H1 (cell line): Measurements from ENCODE around the gene ZNF516. TPM values are rescaled to one million over a fixed set of nuclear protein-coding genes. Genes with fewer than 3 reads are reported as not detected.

Source experiments
- CTCF ChIA-PET: fragments of 300-600 bp; sonication (Branson Sonifier 250); formaldehyde crosslinking; loops from one replicate; lab custom pipeline; 2021; ENCODE audit not compliant: partially characterized antibody; lab: Charles Lee
- POLR2A ChIA-PET: fragments of 300-600 bp; sonication (Branson Sonifier 250); formaldehyde crosslinking; loops from one replicate; lab custom pipeline; 2021; ENCODE audit warnings: inconsistent platforms; ENCODE audit not compliant: partially characterized antibody; lab: Charles Lee
- DNase-seq, 2 experiments: peaks; one replicate each; pipeline versions ENCODE4 v3.0.0 to v3.0.0-alpha.2; 2010 to 2022; ENCODE audit warnings: low spot score in 2 of 2, low read depth in 1 of 2, mixed read lengths in 1 of 2
- FAIRE-seq: peaks from 2 replicates; lab custom pipeline; 2011; peaks lifted over from hg19 to GRCh38; lab: Jason Lieb, UNC
- H2AFZ ChIP-seq: 2 replicates; pipeline ENCODE4 v1.8.1; 2012; ENCODE audit warnings: low read length, inconsistent platforms
- H2AK5ac ChIP-seq: 2 replicates; pipeline ENCODE4 v1.6.1; 2013; ENCODE audit warnings: low read depth, low read length
- H2BK120ac ChIP-seq: replicated peaks from 2 replicates; pipeline ENCODE3; 2013; ENCODE audit warnings: low read depth, low read length, inconsistent platforms
- H2BK12ac ChIP-seq: 2 replicates; pipeline ENCODE4 v1.6.1; 2013; ENCODE audit warnings: low read depth, low read length
- H2BK15ac ChIP-seq: 2 replicates; pipeline ENCODE4 v1.6.1; 2013; ENCODE audit warnings: low read length
- H2BK20ac ChIP-seq: 2 replicates; pipeline ENCODE4 v1.6.1; 2013; ENCODE audit warnings: low read length
- H2BK5ac ChIP-seq: 2 replicates; pipeline ENCODE4 v1.6.1; 2013; ENCODE audit warnings: low read depth, low read length
- H3K14ac ChIP-seq: 2 replicates; pipeline ENCODE4 v1.6.1; 2013; ENCODE audit warnings: inconsistent platforms; ENCODE audit not compliant: insufficient read length
- H3K18ac ChIP-seq: 2 replicates; pipeline ENCODE4 v1.6.1; 2013; ENCODE audit warnings: low read length; ENCODE audit errors: extremely low read depth
- H3K23ac ChIP-seq: 2 replicates; pipeline ENCODE4 v1.6.1; 2013; ENCODE audit warnings: inconsistent platforms; ENCODE audit not compliant: insufficient read length
- H3K23me2 ChIP-seq: 2 replicates; pipeline ENCODE4 v1.6.1; 2013; ENCODE audit warnings: low read depth, low read length
- H3K27ac ChIP-seq: 2 replicates; pipeline ENCODE4 v1.6.1; 2011; ENCODE audit warnings: low read depth, low read length, inconsistent platforms
- H3K27me3 ChIP-seq, 4 experiments: replicated peaks in 1 of 4; 1 replicate in 1 of 4; 2 replicates in 3 of 4; pipeline versions ENCODE4 v1.6.1 to v1.8.1; 2011 to 2013; ENCODE audit warnings: low read length in 3 of 4, mild to moderate bottlenecking in 3 of 4, inconsistent platforms in 2 of 4, mixed read lengths in 2 of 4, moderate library complexity in 1 of 4; ENCODE audit not compliant: control insufficient read depth in 3 of 4, insufficient read depth in 3 of 4; ENCODE audit errors: extremely low read depth in 1 of 4
- H3K36me3 ChIP-seq, 4 experiments: 2 replicates each; pipeline versions ENCODE4 v1.6.1 to v1.8.1; 2011 to 2013; ENCODE audit warnings: mild to moderate bottlenecking in 4 of 4, low read length in 3 of 4, moderate library complexity in 2 of 4, control low read depth in 1 of 4, inconsistent platforms in 1 of 4; ENCODE audit not compliant: insufficient read depth in 4 of 4, control insufficient read depth in 2 of 4
- H3K4ac ChIP-seq: replicated peaks from 2 replicates; pipeline ENCODE3; 2013; ENCODE audit warnings: low read length, low read depth, mixed read lengths, inconsistent platforms; ENCODE audit not compliant: insufficient read length
- H3K4me1 ChIP-seq, 4 experiments: replicated peaks in 1 of 4; 1 replicate in 1 of 4; 2 replicates in 3 of 4; pipeline versions ENCODE4 v1.6.1 to v1.8.1; 2011 to 2013; ENCODE audit warnings: low read length in 3 of 4, inconsistent platforms in 2 of 4, mixed read lengths in 1 of 4; ENCODE audit not compliant: insufficient read depth in 4 of 4, control insufficient read depth in 3 of 4
- H3K4me2 ChIP-seq, 2 experiments: 2 replicates each; pipeline versions ENCODE4 v1.6.1 to v1.8.1; 2011 to 2013; ENCODE audit warnings: low read depth in 2 of 2, low read length in 2 of 2, control low read depth in 1 of 2, inconsistent platforms in 1 of 2, mild to moderate bottlenecking in 1 of 2; ENCODE audit not compliant: insufficient read depth in 1 of 2
- H3K4me3 ChIP-seq, 4 experiments: fragments of 200-600, 300-600 bp in 1 of 4; sonication (generic), shearing (Covaris generic), sonication (Bioruptor Twin) in 1 of 4; 2 replicates each; pipeline versions ENCODE4 v1.5.1 to v1.8.1; 2011 to 2016; ENCODE audit warnings: low read length in 4 of 4, low read depth in 3 of 4, control low read depth in 2 of 4, inconsistent platforms in 2 of 4, mild to moderate bottlenecking in 2 of 4, mixed read lengths in 1 of 4, moderate library complexity in 1 of 4; ENCODE audit not compliant: insufficient read depth in 2 of 4; ENCODE audit errors: extremely low read depth in 1 of 4
- H3K56ac ChIP-seq: replicated peaks from 2 replicates; pipeline ENCODE3; 2013; ENCODE audit warnings: low read depth, mild to moderate bottlenecking, mixed read lengths, low read length, inconsistent platforms; ENCODE audit not compliant: insufficient read length
- H3K79me1 ChIP-seq: 2 replicates; pipeline ENCODE4 v1.6.1; 2013; ENCODE audit warnings: low read depth, low read length, control low read depth
- H3K79me2 ChIP-seq, 2 experiments: 2 replicates each; pipeline versions ENCODE4 v1.6.1 to v1.8.1; 2012 to 2013; ENCODE audit warnings: low read length in 2 of 2, mild to moderate bottlenecking in 2 of 2, inconsistent platforms in 1 of 2; ENCODE audit not compliant: insufficient read depth in 2 of 2, control insufficient read depth in 1 of 2
- H3K9ac ChIP-seq, 4 experiments: replicated peaks in 1 of 4; 1 replicate in 1 of 4; 2 replicates in 3 of 4; pipeline versions ENCODE4 v1.6.1 to v1.8.1; 2011 to 2013; ENCODE audit warnings: low read depth in 3 of 4, low read length in 3 of 4, control low read depth in 2 of 4, mild to moderate bottlenecking in 2 of 4, moderate library complexity in 2 of 4, inconsistent platforms in 1 of 4; ENCODE audit errors: extremely low read depth in 1 of 4
- H3K9me3 ChIP-seq, 2 experiments: 2 replicates each; pipeline versions ENCODE4 v1.6.1 to v1.8.1; 2012 to 2013; ENCODE audit warnings: mild to moderate bottlenecking in 2 of 2, moderate library complexity in 2 of 2, control low read depth in 1 of 2, inconsistent platforms in 1 of 2, low read depth in 1 of 2, low read length in 1 of 2, mixed read lengths in 1 of 2; ENCODE audit not compliant: insufficient read depth in 2 of 2
- H4K20me1 ChIP-seq, 2 experiments: replicated peaks in 1 of 2; 2 replicates each; pipeline versions ENCODE3 to v1.8.1; 2011 to 2013; ENCODE audit warnings: inconsistent platforms in 2 of 2, low read length in 2 of 2, mild to moderate bottlenecking in 1 of 2; ENCODE audit not compliant: insufficient read depth in 2 of 2, control insufficient read depth in 1 of 2
- H4K5ac ChIP-seq: 2 replicates; pipeline ENCODE4 v1.6.1; 2013; ENCODE audit warnings: low read length, low read depth, mixed read lengths, inconsistent platforms; ENCODE audit not compliant: insufficient read length
- H4K8ac ChIP-seq: 2 replicates; pipeline ENCODE4 v1.8.0; 2013; ENCODE audit warnings: mild to moderate bottlenecking, moderate library complexity, low read length, inconsistent platforms; ENCODE audit not compliant: insufficient read depth; ENCODE audit errors: extremely low read depth
- H4K91ac ChIP-seq: replicated peaks from 2 replicates; pipeline ENCODE3; 2013; ENCODE audit warnings: low read length, mixed read lengths, inconsistent platforms; ENCODE audit not compliant: insufficient read length
- ASH2L ChIP-seq: fragments of 200-600, 300-600 bp; sonication (generic); IDR thresholded peaks from one replicate; pipeline ENCODE4 v1.7.1; 2017; ENCODE audit warnings: low read length
- BACH1 ChIP-seq: IDR thresholded peaks from 2 replicates; pipeline ENCODE4 v1.6.1; 2012; ENCODE audit warnings: low read length, improper control_type of control experiment
- CTCF ChIP-seq, 3 experiments: IDR thresholded peaks; 1 replicate in 2 of 3; 2 replicates in 1 of 3; pipeline versions ENCODE4 v1.5.1 to v1.6.1; 2011; ENCODE audit warnings: low read length in 3 of 3, mild to moderate bottlenecking in 3 of 3, inconsistent platforms in 2 of 3, low read depth in 1 of 3, moderate library complexity in 1 of 3; ENCODE audit not compliant: insufficient read depth in 1 of 3; ENCODE audit errors: control extremely low read depth in 1 of 3
- JUN ChIP-seq: IDR thresholded peaks from 2 replicates; pipeline ENCODE4 v1.6.1; 2011; ENCODE audit warnings: low read depth, mild to moderate bottlenecking, improper control_type of control experiment, low read length
- KDM1A ChIP-seq: fragments of 200-600, 300-600 bp; sonication (generic); IDR thresholded peaks from 2 replicates; pipeline ENCODE4 v1.7.1; 2016; ENCODE audit warnings: mild to moderate bottlenecking, low read length, borderline replicate concordance
- KDM5A ChIP-seq: fragments of 200-600 bp; IDR thresholded peaks from 2 replicates; pipeline ENCODE4 v1.7.1; 2012; ENCODE audit warnings: mild to moderate bottlenecking, low read length, inconsistent platforms, mixed read lengths
- SP2 ChIP-seq: IDR thresholded peaks from 2 replicates; pipeline ENCODE4 v1.6.1; 2012; ENCODE audit warnings: mild to moderate bottlenecking, low read length, inconsistent platforms
- SP4 ChIP-seq: IDR thresholded peaks from 2 replicates; pipeline ENCODE4 v1.6.1; 2012; ENCODE audit warnings: low read length, inconsistent platforms
- TEAD4 ChIP-seq: IDR thresholded peaks from 2 replicates; pipeline ENCODE4 v1.6.1; 2012; ENCODE audit warnings: low read depth, low read length, inconsistent platforms, mixed read lengths
- YY1 ChIP-seq: IDR thresholded peaks from 2 replicates; pipeline ENCODE4 v1.6.1; 2011; ENCODE audit warnings: low read depth, mild to moderate bottlenecking, low read length
- WGBS, 2 experiments: shearing (Covaris generic) in 1 of 2; methylation state at CpG; one replicate each; pipeline versions ENCODE4 v1.1.6 to v1.1.7; 2013 to 2015; ENCODE audit warnings: low lambda C conversion rate in 2 of 2, mixed read lengths in 2 of 2, inconsistent platforms in 1 of 2, low coverage in 1 of 2, missing lambda C conversion rate in 1 of 2; ENCODE audit not compliant: insufficient replicate concordance in 2 of 2, insufficient coverage in 1 of 2, insufficient read length in 1 of 2; ENCODE audit errors: extremely low coverage in 1 of 2, missing lambda C conversion rate in 1 of 2; 5-methylcytosine and 5-hydroxymethylcytosine counted together
- polyA plus RNA-seq, 7 experiments: library from polyadenylated mRNA; depleted of rRNA in 3 of 7; stranded (reverse) in 5 of 7; unstranded in 2 of 7; fragments of >200 nt in 5 of 7; fragments of 200-250 nt in 2 of 7; gene quantifications; 1 replicate in 5 of 7; 2 replicates in 1 of 7; 4 replicates in 1 of 7; pipeline versions ENCODE4 v1.2.1 to v1.2.3, GENCODE V29; 2011 to 2013; ENCODE audit warnings: missing spikeins in 2 of 7, mixed read lengths in 2 of 7
- total RNA-seq: library from RNA; stranded (reverse); fragmentation: NEBNext Ultra II Directional; extraction: Animal tissue kit (Norgen Biotek cat#: 25700); gene quantifications from 2 replicates; pipeline ENCODE4 v1.2.1, GENCODE V29; 2021
- TF ChIP-seq, protein P1 (sequence below): IDR thresholded peaks from 2 replicates; pipeline ENCODE4 v1.6.1; 2012; ENCODE audit warnings: inconsistent platforms

ZNF516 gene
- total and polyA plus RNA-seq, 2 of the 8 experiments (the other 6 are each of a cell fraction or from before 2014, with no cell fraction given), result 7.3 to 17.0 TPM

DNA sequence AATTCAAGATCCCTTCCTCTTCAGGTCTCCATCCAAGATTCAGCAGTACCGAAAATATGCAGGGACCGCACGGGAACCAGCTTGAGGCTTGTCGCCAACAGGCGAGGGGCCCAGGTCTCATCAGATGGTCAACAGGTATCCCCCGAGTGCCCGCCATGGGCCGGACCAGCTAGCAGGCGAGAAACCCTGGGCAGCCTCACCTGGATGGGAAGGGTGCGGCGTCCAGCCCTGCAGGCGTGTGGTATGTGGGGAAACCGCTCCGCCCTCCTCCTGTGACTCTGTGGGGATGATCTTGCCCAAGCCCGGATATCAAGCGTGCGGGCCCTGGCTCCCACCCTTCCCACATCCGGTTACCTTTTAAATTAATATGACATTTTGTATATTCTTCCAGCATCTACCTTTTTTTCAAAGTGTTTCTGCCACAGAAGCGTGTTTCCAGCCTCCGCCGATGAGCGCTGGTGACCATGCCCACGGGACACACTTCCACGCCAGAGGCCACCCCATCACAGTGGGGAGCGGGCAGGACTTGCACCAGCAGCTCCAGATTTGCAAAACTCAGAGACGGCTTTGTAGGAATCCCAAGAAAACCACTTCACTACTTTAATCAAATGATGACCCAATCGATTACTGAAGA, 33.2 kb downstream of the ZNF516 start:
- Histone ChIP-seq H3K23ac (no peak overlapping the region), H4K5ac (no peak overlapping the region), H2AK5ac (no peak overlapping the region), H2AFZ (no peak overlapping the region), H3K27me3 (no peaks in the 10 kb centered on the region), H3K9ac (no peak overlapping the region), H3K9me3 (no peaks in the 10 kb centered on the region), H3K36me3 (peaks cover 0 to 5% (median under 1%) of the 10 kb centered on the region in 4 experiments; a peak in 1 of 8 replicates), H3K79me1 (peaks cover 3% of the 10 kb centered on the region), H3K4me2 (no peak overlapping the region), H2BK15ac (no peak overlapping the region), H3K4me1 (peaks cover 0 to 2% (median 0%) of the 10 kb centered on the region in 4 experiments; a peak in 1 of 7 replicates), H3K4me3 (no peak overlapping the region), H3K27ac (no peak overlapping the region), H3K79me2 (peaks cover 0 to 8% of the 10 kb centered on the region in 2 experiments; a peak in 1 of 4 replicates), H3K14ac (no peak overlapping the region), H2BK20ac (no peak overlapping the region), H2BK5ac (no peak overlapping the region), H4K8ac (peak overlapping the region; percentile 18; the same call in 1 of the 2 replicates), H3K56ac (no peak overlapping the region), H4K91ac (no peak overlapping the region), H4K20me1 (peaks cover 0 to 15% of the 10 kb centered on the region in 2 experiments), H3K23me2 (no peaks in the 10 kb centered on the region), H2BK12ac (no peak overlapping the region), H2BK120ac (no peak overlapping the region), H3K18ac (no peak overlapping the region), H3K4ac (no peak overlapping the region)
- DNase-seq (no peak), FAIRE-seq (no peak)
- 92% methylated on average over 27 of the region's 27 CpGs; no CpG with 5 or more reads in 1 of the 2 experiments for WGBS, 2 experiments
- POLR2A ChIA-PET, result interaction anchor here (0.6 to 1.1 kb wide), 2 partner anchors 29 to 92 kb away, joined by 3 to 4 read pairs; no protein-coding TSS in a partner anchor
- CTCF ChIA-PET, result interaction anchor here (1.1 to 4.4 kb wide), 4 partner anchors 19 to 226 kb away, joined by 3 to 25 read pairs (median 4); no protein-coding TSS in a partner anchor
- TF ChIP-seq ASH2L (no peak), JUN (no peak), SP4 (no peak), KDM1A (no peak), YY1 (no peak), TEAD4 (no peak), BACH1 (no peak), CTCF (IDR thresholded peaks at IDR 0.05; ENCODE audit: control extremely low read depth in 1 of 3, insufficient read depth in 1 of 3, low read depth in 1 of 3, low read length in 3 of 3) (no peak), KDM5A (no peak), SP2 (no peak)
- TF ChIP-seq, protein P1, sequence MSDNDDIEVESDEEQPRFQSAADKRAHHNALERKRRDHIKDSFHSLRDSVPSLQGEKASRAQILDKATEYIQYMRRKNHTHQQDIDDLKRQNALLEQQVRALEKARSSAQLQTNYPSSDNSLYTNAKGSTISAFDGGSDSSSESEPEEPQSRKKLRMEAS, result no peak
